WTC11 (cell line): ENCODE data around the gene TMEM72.

Source experiments
- CBFB ChIP-seq: sonication (generic); formaldehyde crosslinking; IDR thresholded peaks from 2 replicates; pipeline ENCODE4 v1.8.1; 2022; ENCODE audit warnings: mild to moderate bottlenecking, low read depth, missing genetic modification reagents
- CREB1 ChIP-seq: sonication (generic); formaldehyde crosslinking; IDR thresholded peaks from 2 replicates; pipeline ENCODE4 v1.8.0; 2023; ENCODE audit warnings: mild to moderate bottlenecking, missing genetic modification reagents
- ELF4 ChIP-seq: sonication (generic); formaldehyde crosslinking; IDR thresholded peaks from 2 replicates; pipeline ENCODE4 v1.8.1; 2022; ENCODE audit warnings: low read depth, mild to moderate bottlenecking, moderate library complexity, missing genetic modification reagents
- JAZF1 ChIP-seq: fragments of 250-450 bp; sonication (Bioruptor Pico); IDR thresholded peaks from 2 replicates; pipeline ENCODE4 v1.9.0; 2021; ENCODE audit warnings: moderate library complexity, mild to moderate bottlenecking, inconsistent platforms
- JUN ChIP-seq: sonication (generic); formaldehyde crosslinking; IDR thresholded peaks from 2 replicates; pipeline ENCODE4 v1.8.0; 2023; ENCODE audit warnings: mild to moderate bottlenecking, missing genetic modification reagents
- NR1H2 ChIP-seq: sonication (generic); formaldehyde crosslinking; IDR thresholded peaks from 2 replicates; pipeline ENCODE4 v1.9.0; 2021; ENCODE audit warnings: mild to moderate bottlenecking, moderate library complexity, missing genetic modification reagents
- NR3C1 ChIP-seq: sonication (generic); formaldehyde crosslinking; conservative IDR thresholded peaks from 2 replicates; pipeline ENCODE4 v1.8.1; 2023; ENCODE audit warnings: low read depth, mild to moderate bottlenecking, missing genetic modification reagents
- TF ChIP-seq, protein P1 (sequence below): sonication (generic); formaldehyde crosslinking; IDR thresholded peaks from 2 replicates; pipeline ENCODE4 v1.8.1; 2023; ENCODE audit warnings: mild to moderate bottlenecking, moderate library complexity, missing genetic modification reagents
- TF ChIP-seq, protein P2 (sequence below): fragments of 200-600 bp; IDR thresholded peaks from 2 replicates; pipeline ENCODE4 v1.8.0; 2022; ENCODE audit warnings: antibody characterized with exemption
- TF ChIP-seq, protein P3 (sequence below): sonication (generic); formaldehyde crosslinking; IDR thresholded peaks from 2 replicates; pipeline ENCODE4 v1.8.0; 2022; ENCODE audit warnings: mild to moderate bottlenecking, missing genetic modification reagents
- TF ChIP-seq, protein P4 (sequence below): sonication (generic); formaldehyde crosslinking; IDR thresholded peaks from 2 replicates; pipeline ENCODE4 v1.8.1; 2022; ENCODE audit warnings: low read depth, missing genetic modification reagents, borderline replicate concordance
- TF ChIP-seq, protein P5 (sequence below): sonication (generic); formaldehyde crosslinking; IDR thresholded peaks from 2 replicates; pipeline ENCODE4 v1.8.1; 2023; ENCODE audit warnings: mild to moderate bottlenecking, missing genetic modification reagents
- TF ChIP-seq, protein P6 (sequence below): sonication (generic); formaldehyde crosslinking; IDR thresholded peaks from 2 replicates; pipeline ENCODE4 v1.8.0; 2023; ENCODE audit warnings: missing genetic modification reagents, mild to moderate bottlenecking, borderline replicate concordance

DNA sequence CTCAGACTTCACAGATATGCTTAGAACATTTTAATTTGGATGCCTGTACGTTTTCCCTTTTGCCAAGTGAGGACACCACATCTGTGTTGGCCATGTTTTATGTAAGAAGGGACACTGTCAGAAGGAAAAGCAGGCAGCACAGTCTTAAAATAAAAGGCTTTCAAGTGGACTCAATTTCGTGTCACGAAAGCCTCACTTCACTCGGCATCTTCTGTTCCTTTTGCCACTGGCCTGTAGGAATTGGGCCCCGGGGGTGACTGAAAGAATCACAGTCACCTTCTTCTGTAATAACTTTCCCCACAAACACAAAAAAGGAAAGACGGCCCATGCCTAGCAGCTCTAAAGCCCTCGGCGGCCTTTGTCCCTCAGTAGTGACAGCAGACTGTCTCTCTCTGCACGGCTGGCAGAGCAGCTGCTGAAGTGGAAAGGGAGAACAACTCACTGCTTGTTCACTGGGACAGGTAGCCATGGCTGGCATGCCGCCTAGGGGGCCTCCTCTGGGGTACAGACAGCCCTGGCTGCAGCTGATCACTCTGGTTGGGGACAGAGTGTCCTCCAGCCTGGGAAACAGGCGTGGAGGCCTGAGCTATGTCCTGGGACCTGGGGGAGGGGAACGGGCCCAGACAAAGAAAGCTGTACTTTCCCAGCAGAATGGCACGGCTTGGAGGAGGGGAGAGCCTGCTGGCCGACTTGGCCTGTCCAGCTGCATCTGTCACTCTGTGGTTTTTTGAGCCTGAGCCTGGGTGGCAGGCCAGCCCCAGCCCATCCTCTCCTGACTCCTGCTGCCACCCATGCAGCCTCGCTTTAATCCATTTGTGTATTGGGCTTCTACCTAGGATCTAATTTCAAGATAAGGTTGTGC is 52.9 kb downstream of the TMEM72 start:
- TF ChIP-seq, protein P1, sequence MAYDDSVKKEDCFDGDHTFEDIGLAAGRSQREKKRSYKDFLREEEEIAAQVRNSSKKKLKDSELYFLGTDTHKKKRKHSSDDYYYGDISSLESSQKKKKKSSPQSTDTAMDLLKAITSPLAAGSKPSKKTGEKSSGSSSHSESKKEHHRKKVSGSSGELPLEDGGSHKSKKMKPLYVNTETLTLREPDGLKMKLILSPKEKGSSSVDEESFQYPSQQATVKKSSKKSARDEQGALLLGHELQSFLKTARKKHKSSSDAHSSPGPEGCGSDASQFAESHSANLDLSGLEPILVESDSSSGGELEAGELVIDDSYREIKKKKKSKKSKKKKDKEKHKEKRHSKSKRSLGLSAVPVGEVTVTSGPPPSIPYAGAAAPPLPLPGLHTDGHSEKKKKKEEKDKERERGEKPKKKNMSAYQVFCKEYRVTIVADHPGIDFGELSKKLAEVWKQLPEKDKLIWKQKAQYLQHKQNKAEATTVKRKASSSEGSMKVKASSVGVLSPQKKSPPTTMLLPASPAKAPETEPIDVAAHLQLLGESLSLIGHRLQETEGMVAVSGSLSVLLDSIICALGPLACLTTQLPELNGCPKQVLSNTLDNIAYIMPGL (CRISPR knock-in tag): no peak
- no peak for TF ChIP-seq NR3C1
- TF ChIP-seq, protein P2, sequence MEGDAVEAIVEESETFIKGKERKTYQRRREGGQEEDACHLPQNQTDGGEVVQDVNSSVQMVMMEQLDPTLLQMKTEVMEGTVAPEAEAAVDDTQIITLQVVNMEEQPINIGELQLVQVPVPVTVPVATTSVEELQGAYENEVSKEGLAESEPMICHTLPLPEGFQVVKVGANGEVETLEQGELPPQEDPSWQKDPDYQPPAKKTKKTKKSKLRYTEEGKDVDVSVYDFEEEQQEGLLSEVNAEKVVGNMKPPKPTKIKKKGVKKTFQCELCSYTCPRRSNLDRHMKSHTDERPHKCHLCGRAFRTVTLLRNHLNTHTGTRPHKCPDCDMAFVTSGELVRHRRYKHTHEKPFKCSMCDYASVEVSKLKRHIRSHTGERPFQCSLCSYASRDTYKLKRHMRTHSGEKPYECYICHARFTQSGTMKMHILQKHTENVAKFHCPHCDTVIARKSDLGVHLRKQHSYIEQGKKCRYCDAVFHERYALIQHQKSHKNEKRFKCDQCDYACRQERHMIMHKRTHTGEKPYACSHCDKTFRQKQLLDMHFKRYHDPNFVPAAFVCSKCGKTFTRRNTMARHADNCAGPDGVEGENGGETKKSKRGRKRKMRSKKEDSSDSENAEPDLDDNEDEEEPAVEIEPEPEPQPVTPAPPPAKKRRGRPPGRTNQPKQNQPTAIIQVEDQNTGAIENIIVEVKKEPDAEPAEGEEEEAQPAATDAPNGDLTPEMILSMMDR: no peak
- no peak for TF ChIP-seq ELF4
- TF ChIP-seq NR1H2: no peak
- no peak for TF ChIP-seq JUN
- TF ChIP-seq JAZF1 (CRISPR knock-in tag): no peak
- TF ChIP-seq CBFB: no peak
- TF ChIP-seq, protein P3, sequence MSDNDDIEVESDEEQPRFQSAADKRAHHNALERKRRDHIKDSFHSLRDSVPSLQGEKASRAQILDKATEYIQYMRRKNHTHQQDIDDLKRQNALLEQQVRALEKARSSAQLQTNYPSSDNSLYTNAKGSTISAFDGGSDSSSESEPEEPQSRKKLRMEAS (CRISPR knock-in tag): no peak
- no peak for TF ChIP-seq CREB1
- TF ChIP-seq, protein P4, sequence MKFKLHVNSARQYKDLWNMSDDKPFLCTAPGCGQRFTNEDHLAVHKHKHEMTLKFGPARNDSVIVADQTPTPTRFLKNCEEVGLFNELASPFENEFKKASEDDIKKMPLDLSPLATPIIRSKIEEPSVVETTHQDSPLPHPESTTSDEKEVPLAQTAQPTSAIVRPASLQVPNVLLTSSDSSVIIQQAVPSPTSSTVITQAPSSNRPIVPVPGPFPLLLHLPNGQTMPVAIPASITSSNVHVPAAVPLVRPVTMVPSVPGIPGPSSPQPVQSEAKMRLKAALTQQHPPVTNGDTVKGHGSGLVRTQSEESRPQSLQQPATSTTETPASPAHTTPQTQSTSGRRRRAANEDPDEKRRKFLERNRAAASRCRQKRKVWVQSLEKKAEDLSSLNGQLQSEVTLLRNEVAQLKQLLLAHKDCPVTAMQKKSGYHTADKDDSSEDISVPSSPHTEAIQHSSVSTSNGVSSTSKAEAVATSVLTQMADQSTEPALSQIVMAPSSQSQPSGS (CRISPR knock-in tag): no peak
- TF ChIP-seq, protein P5, sequence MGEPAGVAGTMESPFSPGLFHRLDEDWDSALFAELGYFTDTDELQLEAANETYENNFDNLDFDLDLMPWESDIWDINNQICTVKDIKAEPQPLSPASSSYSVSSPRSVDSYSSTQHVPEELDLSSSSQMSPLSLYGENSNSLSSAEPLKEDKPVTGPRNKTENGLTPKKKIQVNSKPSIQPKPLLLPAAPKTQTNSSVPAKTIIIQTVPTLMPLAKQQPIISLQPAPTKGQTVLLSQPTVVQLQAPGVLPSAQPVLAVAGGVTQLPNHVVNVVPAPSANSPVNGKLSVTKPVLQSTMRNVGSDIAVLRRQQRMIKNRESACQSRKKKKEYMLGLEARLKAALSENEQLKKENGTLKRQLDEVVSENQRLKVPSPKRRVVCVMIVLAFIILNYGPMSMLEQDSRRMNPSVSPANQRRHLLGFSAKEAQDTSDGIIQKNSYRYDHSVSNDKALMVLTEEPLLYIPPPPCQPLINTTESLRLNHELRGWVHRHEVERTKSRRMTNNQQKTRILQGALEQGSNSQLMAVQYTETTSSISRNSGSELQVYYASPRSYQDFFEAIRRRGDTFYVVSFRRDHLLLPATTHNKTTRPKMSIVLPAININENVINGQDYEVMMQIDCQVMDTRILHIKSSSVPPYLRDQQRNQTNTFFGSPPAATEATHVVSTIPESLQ: no peak
- TF ChIP-seq, protein P6, sequence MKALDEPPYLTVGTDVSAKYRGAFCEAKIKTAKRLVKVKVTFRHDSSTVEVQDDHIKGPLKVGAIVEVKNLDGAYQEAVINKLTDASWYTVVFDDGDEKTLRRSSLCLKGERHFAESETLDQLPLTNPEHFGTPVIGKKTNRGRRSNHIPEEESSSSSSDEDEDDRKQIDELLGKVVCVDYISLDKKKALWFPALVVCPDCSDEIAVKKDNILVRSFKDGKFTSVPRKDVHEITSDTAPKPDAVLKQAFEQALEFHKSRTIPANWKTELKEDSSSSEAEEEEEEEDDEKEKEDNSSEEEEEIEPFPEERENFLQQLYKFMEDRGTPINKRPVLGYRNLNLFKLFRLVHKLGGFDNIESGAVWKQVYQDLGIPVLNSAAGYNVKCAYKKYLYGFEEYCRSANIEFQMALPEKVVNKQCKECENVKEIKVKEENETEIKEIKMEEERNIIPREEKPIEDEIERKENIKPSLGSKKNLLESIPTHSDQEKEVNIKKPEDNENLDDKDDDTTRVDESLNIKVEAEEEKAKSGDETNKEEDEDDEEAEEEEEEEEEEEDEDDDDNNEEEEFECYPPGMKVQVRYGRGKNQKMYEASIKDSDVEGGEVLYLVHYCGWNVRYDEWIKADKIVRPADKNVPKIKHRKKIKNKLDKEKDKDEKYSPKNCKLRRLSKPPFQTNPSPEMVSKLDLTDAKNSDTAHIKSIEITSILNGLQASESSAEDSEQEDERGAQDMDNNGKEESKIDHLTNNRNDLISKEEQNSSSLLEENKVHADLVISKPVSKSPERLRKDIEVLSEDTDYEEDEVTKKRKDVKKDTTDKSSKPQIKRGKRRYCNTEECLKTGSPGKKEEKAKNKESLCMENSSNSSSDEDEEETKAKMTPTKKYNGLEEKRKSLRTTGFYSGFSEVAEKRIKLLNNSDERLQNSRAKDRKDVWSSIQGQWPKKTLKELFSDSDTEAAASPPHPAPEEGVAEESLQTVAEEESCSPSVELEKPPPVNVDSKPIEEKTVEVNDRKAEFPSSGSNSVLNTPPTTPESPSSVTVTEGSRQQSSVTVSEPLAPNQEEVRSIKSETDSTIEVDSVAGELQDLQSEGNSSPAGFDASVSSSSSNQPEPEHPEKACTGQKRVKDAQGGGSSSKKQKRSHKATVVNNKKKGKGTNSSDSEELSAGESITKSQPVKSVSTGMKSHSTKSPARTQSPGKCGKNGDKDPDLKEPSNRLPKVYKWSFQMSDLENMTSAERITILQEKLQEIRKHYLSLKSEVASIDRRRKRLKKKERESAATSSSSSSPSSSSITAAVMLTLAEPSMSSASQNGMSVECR (CRISPR knock-in tag): no peak
